NK-92 treated with Interleukin-12 subunit alpha and Interleukin-12 subunit beta, amount 100 ng/mL, for 24 hours (cell line): ENCODE measurements around the gene IQGAP2.
"Not testable (repeated sequence)": the region's sequence is repeated elsewhere in the genome, so short reads cannot be mapped to it uniquely, and the experiment has no call there.

Experiments
- DNase-seq: peaks from one replicate; lab custom pipeline; 2025; lab: John Stamatoyannopoulos, UW

Gene IQGAP2

GRCh38 chr5:76504901-76505564 is 101.9 kb downstream of the IQGAP2 start:
- DNase-seq: no peak

GRCh38 chr5:76513476-76513875 is 110.4 kb downstream of the IQGAP2 start:
- DNase-seq: no peak

- no peak for DNase-seq
Observed at GRCh38 chr5:76514292-76514691, 111.2 kb downstream of the IQGAP2 start.

GRCh38 chr5:76514713-76515112 is 111.6 kb downstream of the IQGAP2 start:
- no peak for DNase-seq

- no peak for DNase-seq
Observed at GRCh38 chr5:76517334-76517733, 114.2 kb downstream of the IQGAP2 start.

GRCh38 chr5:76518246-76518645 is 115.2 kb downstream of the IQGAP2 start:
- DNase-seq: not testable (repeated sequence)

GRCh38 chr5:76521240-76521758 is 118.2 kb downstream of the IQGAP2 start:
- no peak for DNase-seq

GRCh38 chr5:76522103-76522935 is 119.2 kb downstream of the IQGAP2 start:
- DNase-seq: no peak

GRCh38 chr5:76524101-76524835 is 121.2 kb downstream of the IQGAP2 start:
- DNase-seq: no peak

- no peak for DNase-seq
Observed at GRCh38 chr5:76524868-76525267, 121.8 kb downstream of the IQGAP2 start.

- DNase-seq: no peak
Observed at GRCh38 chr5:76525956-76526355, 122.9 kb downstream of the IQGAP2 start.

- DNase-seq: no peak
Observed at GRCh38 chr5:76526950-76527583, 124.0 kb downstream of the IQGAP2 start.

- no peak for DNase-seq
Observed at GRCh38 chr5:76527685-76528161, 124.6 kb downstream of the IQGAP2 start.

- no peak for DNase-seq
Observed at GRCh38 chr5:76528547-76529331, 125.7 kb downstream of the IQGAP2 start.

GRCh38 chr5:76529464-76530344 is 126.6 kb downstream of the IQGAP2 start:
- no peak for DNase-seq

GRCh38 chr5:76532052-76532451 is 129.0 kb downstream of the IQGAP2 start:
- DNase-seq: no peak

- DNase-seq: no peak
Observed at GRCh38 chr5:76532973-76533372, 129.9 kb downstream of the IQGAP2 start.

GRCh38 chr5:76535577-76535976 is 132.5 kb downstream of the IQGAP2 start:
- no peak for DNase-seq

GRCh38 chr5:76537073-76537543 is 134.0 kb downstream of the IQGAP2 start:
- no peak for DNase-seq

GRCh38 chr5:76542241-76542640 is 139.2 kb downstream of the IQGAP2 start:
- no peak for DNase-seq
